ENCODE measurements around the gene NRG2. TPM values are rescaled to one million over a fixed set of nuclear protein-coding genes. Genes with fewer than 3 reads are reported as not detected.
A peak's percentile ranks its signal among the peaks of the same experiment; 100 is the strongest.

Gene NRG2
- total and polyA plus RNA-seq, 7 donors: 0.42 to 19.6 (median 3.5) TPM

- Histone ChIP-seq H3K27me3 (ENCODE audit: insufficient read depth in 3 of 3, low read length in 2 of 3) (no peaks in the 10 kb centered on the region), H3K4me1 (peaks cover 12% of the 10 kb centered on the region), H3K4me3 (no peak overlapping the region), H3K36me3 (ENCODE audit: insufficient read depth in 1 of 2, low read depth in 1 of 2) (peaks cover 0 to 12% of the 10 kb centered on the region in 2 donors), H3K27ac (no peak overlapping the region), H3K9me3 (no peaks in the 10 kb centered on the region)
- intact Hi-C loops (cut with DNase I): no loop called here
- DNase-seq: peak in 1 of 2 donors; percentile 18
- ATAC-seq: no peak
- WGBS, 3 donors: 56 to 78% (median 69%) methylated on average over 2 of the region's 2 CpGs
- no peak for TF ChIP-seq CTCF (IDR thresholded peaks at IDR 0.05)
Measured at GRCh38 chr5:139867109-139867508, 176.0 kb downstream of the NRG2 start.

- peak overlapping the region; percentile 30 for H3K27ac ChIP-seq
Measured at GRCh38 chr5:139864716-139865483, 178.2 kb downstream of the NRG2 start.

GRCh38 chr5:139863855-139864558 is 179.1 kb downstream of the NRG2 start:
- peak; percentile 91 for TF ChIP-seq CTCF (IDR thresholded peaks at IDR 0.05)
- intact Hi-C loops (cut with DNase I): loop anchor here (1.0 to 5.0 kb wide), 3 partner anchors 75 to 103 kb away; no protein-coding TSS in a partner anchor
- 21 to 26% (median 23%) methylated on average over 5 of the region's 5 CpGs for WGBS, 3 donors
- peak overlapping the region; percentile 82 for H3K27ac ChIP-seq
- DNase-seq: peak; percentile 65 to 73
- no peaks in the 10 kb centered on the region for H3K36me3 ChIP-seq (ENCODE audit: insufficient read depth in 1 of 2, low read depth in 1 of 2)
- H3K27me3 ChIP-seq (ENCODE audit: insufficient read depth in 3 of 3, low read length in 2 of 3): no peaks in the 10 kb centered on the region
- ATAC-seq: peak; percentile 75 to 85 (median 83)
- H3K4me3 ChIP-seq: no peak overlapping the region
- H3K9me3 ChIP-seq: no peaks in the 10 kb centered on the region
- peaks cover 12% of the 10 kb centered on the region for H3K4me1 ChIP-seq

More at GRCh38 chr5:139864716-139865483, 178.2 kb downstream of the NRG2 start:
- no peaks in the 10 kb centered on the region for H3K9me3 ChIP-seq
- 65 to 81% (median 66%) methylated on average over 12 of the region's 12 CpGs for WGBS, 3 donors
- intact Hi-C loops (cut with DNase I): loop anchor here (1.0 to 5.0 kb wide), 3 partner anchors 76 to 102 kb away; no protein-coding TSS in a partner anchor
- no peak for TF ChIP-seq CTCF (IDR thresholded peaks at IDR 0.05)
- ATAC-seq: no peak
- DNase-seq: peak in 1 of 2 donors; percentile 50
- peaks cover 12% of the 10 kb centered on the region for H3K4me1 ChIP-seq
- H3K27me3 ChIP-seq (ENCODE audit: insufficient read depth in 3 of 3, low read length in 2 of 3): no peaks in the 10 kb centered on the region
- no peak overlapping the region for H3K4me3 ChIP-seq
- H3K36me3 ChIP-seq (ENCODE audit: insufficient read depth in 1 of 2, low read depth in 1 of 2): no peaks in the 10 kb centered on the region

- Histone ChIP-seq H3K9me3 (no peaks in the 10 kb centered on the region), H3K27me3 (ENCODE audit: insufficient read depth in 3 of 3, low read length in 2 of 3) (no peaks in the 10 kb centered on the region), H3K4me1 (peaks cover 12% of the 10 kb centered on the region), H3K4me3 (no peak overlapping the region), H3K27ac (peak overlapping the region; percentile 82), H3K36me3 (ENCODE audit: insufficient read depth in 1 of 2, low read depth in 1 of 2) (no peaks in the 10 kb centered on the region)
- DNase-seq: peak; percentile 73 to 85
- ATAC-seq: peak; percentile 73 to 90 (median 80)
- no peak for TF ChIP-seq CTCF (IDR thresholded peaks at IDR 0.05)
- intact Hi-C loops (cut with DNase I): loop anchor here (5.0 kb wide), 1 partner anchor 104 kb away; no protein-coding TSS in a partner anchor
- 24 to 35% (median 34%) methylated on average over 9 of the region's 9 CpGs for WGBS, 3 donors
Measured at GRCh38 chr5:139863361-139863760, 179.7 kb downstream of the NRG2 start.

All from psoas muscle (tissue), 8 donors.